Colonic mucosa (tissue), 4 donors: ENCODE measurements around the gene CTH. TPM values are rescaled to one million over a fixed set of nuclear protein-coding genes. Genes with fewer than 3 reads are reported as not detected.
"Not testable (repeated sequence)": the region's sequence is repeated elsewhere in the genome, so short reads cannot be mapped to it uniquely, and the experiment has no call there.

ENCODE experiments used
- DNase-seq: peaks from one replicate; pipeline ENCODE4 v3.0.0-alpha.2; 2020
- H3K27ac ChIP-seq: fragments of 200-600 bp; one replicate; pipeline ENCODE4 v1.8.0; 2021
- H3K27me3 ChIP-seq: fragments of 200-600 bp; one replicate; pipeline ENCODE4 v1.8.0; 2021
- H3K36me3 ChIP-seq: fragments of 200-600 bp; one replicate; pipeline ENCODE4 v1.8.0; 2021
- H3K4me1 ChIP-seq: fragments of 200-600 bp; one replicate; pipeline ENCODE4 v1.8.0; 2021; ENCODE audit warnings: mild to moderate bottlenecking
- H3K4me3 ChIP-seq: fragments of 200-600 bp; one replicate; pipeline ENCODE4 v1.8.0; 2021
- H3K9ac ChIP-seq, 2 donors: one replicate each; pipeline ENCODE4 v1.7.0; 2013; ENCODE audit warnings: control low read depth in 2 of 2, low read depth in 2 of 2, low read length in 2 of 2
- H3K9me3 ChIP-seq: fragments of 200-600 bp; one replicate; pipeline ENCODE4 v1.8.0; 2021
- CTCF ChIP-seq: fragments of 200-600 bp; IDR thresholded peaks from one replicate; pipeline ENCODE4 v1.8.0; 2022; ENCODE audit warnings: antibody characterized with exemption, mild to moderate bottlenecking
- intact Hi-C: fragments of 100-400 bp; cut with DNase I; formaldehyde crosslinking; loops from one replicate; pipeline ENCODE4 v1.14.1; 2022
- total RNA-seq, 2 donors: library from RNA; stranded (reverse); fragmentation: NEBNext Ultra II Directional in 1 of 2; extraction: Animal tissue kit (Norgen Biotek cat#: 25700) in 1 of 2; gene quantifications; one replicate each; pipeline ENCODE4 v1.2.1, GENCODE V29; 2021
- donor health status: healthy.
- donor health status: DM: no; HTN: no; CAD: no.
- donor health status: DM: no; HTN: no; CAD: no.

The CTH gene
- total RNA-seq, 2 donors from 2014 or later, result 10.7 to 16.6 TPM

- no peak overlapping the region for H3K9ac ChIP-seq
- no peak overlapping the region for H3K27ac ChIP-seq
- no peaks in the 10 kb centered on the region for H3K9me3 ChIP-seq
- no peaks in the 10 kb centered on the region for H3K27me3 ChIP-seq
- DNase-seq, result no peak
- TF ChIP-seq CTCF, result no peak
- no peaks in the 10 kb centered on the region for H3K36me3 ChIP-seq
- intact Hi-C loops, result no loop called here
- no peaks in the 10 kb centered on the region for H3K4me1 ChIP-seq
- H3K4me3 ChIP-seq, result no peak overlapping the region
Measured at GRCh38 chr1:70459496-70460225, 48.6 kb downstream of the CTH start.

GRCh38 chr1:70460740-70461713 lies 50.0 kb downstream of the CTH start:
- H3K9ac ChIP-seq, H3K4me1 ChIP-seq, H3K9me3 ChIP-seq, DNase-seq, H3K27ac ChIP-seq, H3K36me3 ChIP-seq, H3K27me3 ChIP-seq, H3K4me3 ChIP-seq, intact Hi-C loops: not testable (repeated sequence)

GRCh38 chr1:70462611-70463010 lies 51.5 kb downstream of the CTH start:
- Histone ChIP-seq H3K36me3 (no peaks in the 10 kb centered on the region), H3K27ac (no peak overlapping the region), H3K4me1 (no peaks in the 10 kb centered on the region), H3K9me3 (no peaks in the 10 kb centered on the region), H3K4me3 (no peak overlapping the region), H3K27me3 (no peaks in the 10 kb centered on the region), H3K9ac (no peak overlapping the region)
- DNase-seq, result no peak
- intact Hi-C loops, result no loop called here
- TF ChIP-seq CTCF, result no peak

GRCh38 chr1:70465911-70466310 lies 54.8 kb downstream of the CTH start:
- Histone ChIP-seq H3K27ac (no peak overlapping the region), H3K4me3 (no peak overlapping the region), H3K9me3 (no peaks in the 10 kb centered on the region), H3K4me1 (no peaks in the 10 kb centered on the region), H3K27me3 (no peaks in the 10 kb centered on the region), H3K9ac (no peak overlapping the region), H3K36me3 (no peaks in the 10 kb centered on the region)
- intact Hi-C loops, result no loop called here
- no peak for TF ChIP-seq CTCF
- DNase-seq, result no peak

- H3K4me1 ChIP-seq, result no peaks in the 10 kb centered on the region
- no peak overlapping the region for H3K27ac ChIP-seq
- intact Hi-C loops, result no loop called here
- H3K36me3 ChIP-seq, result no peaks in the 10 kb centered on the region
- no peaks in the 10 kb centered on the region for H3K9me3 ChIP-seq
- H3K9ac ChIP-seq, result no peak overlapping the region
- no peaks in the 10 kb centered on the region for H3K27me3 ChIP-seq
- no peak for TF ChIP-seq CTCF
- H3K4me3 ChIP-seq, result no peak overlapping the region
- DNase-seq, result no peak
Measured at GRCh38 chr1:70467531-70467930, 56.5 kb downstream of the CTH start.
